Measurements from ENCODE around the gene GAB2. TPM values are rescaled to one million over a fixed set of nuclear protein-coding genes. Genes with fewer than 3 reads are reported as not detected.

Gene GAB2
- total and polyA plus RNA-seq, 2 of the 13 experiments (the other 11 are each of a cell fraction or from before 2014, with no cell fraction given): 4.1 to 8.6 TPM

GRCh38 chr11:78417888-78418583, 416 bp upstream of the GAB2 start (continued):
- TF ChIP-seq ARID5B (CRISPR knock-in tag; IDR thresholded peaks at IDR 0.05) (0 out of 2 replicates have a peak, but pooled peaks have one; percentile 22), ATF2 (CRISPR knock-in tag; IDR thresholded peaks at IDR 0.05) (no peak), FOXO4 (CRISPR knock-in tag; conservative IDR thresholded peaks at IDR 0.05) (no peak), THAP8 (CRISPR knock-in tag; IDR thresholded peaks at IDR 0.05; ENCODE audit: borderline replicate concordance) (no peak), ZHX1 (CRISPR knock-in tag; IDR thresholded peaks at IDR 0.05; ENCODE audit: low read depth) (no peak), PHF21A (CRISPR knock-in tag; IDR thresholded peaks at IDR 0.05) (no peak; the same call in 1 of the 2 replicates), ZNF644 (CRISPR knock-in tag; IDR thresholded peaks at IDR 0.05; ENCODE audit: low read depth) (no peak), KDM4B (CRISPR knock-in tag; IDR thresholded peaks at IDR 0.05) (no peak), FUBP1 (CRISPR knock-in tag; IDR thresholded peaks at IDR 0.05; ENCODE audit: borderline replicate concordance) (no peak), HCFC1 (IDR thresholded peaks at IDR 0.05; ENCODE audit: low read depth, low read length) (no peak), E2F1 (CRISPR knock-in tag; IDR thresholded peaks at IDR 0.05) (no peak), ZBTB8A (CRISPR knock-in tag; IDR thresholded peaks at IDR 0.05; ENCODE audit: borderline replicate concordance, low read depth) (no peak)
